Transverse colon (tissue), 4 donors: Measurements from ENCODE around the gene BAZ2B. TPM values are rescaled to one million over a fixed set of nuclear protein-coding genes. Genes with fewer than 3 reads are reported as not detected.

Experiments
- DNase-seq: peaks from one replicate; pipeline ENCODE4 v3.0.0-alpha.2; 2019
- H3K27ac ChIP-seq, 4 donors: fragments of 200-600 bp; sonication (generic); 2 replicates each; pipeline ENCODE4 v1.5.1; 2016 to 2018; ENCODE audit warnings: inconsistent platforms in 4 of 4
- H3K27me3 ChIP-seq: fragments of 200-600 bp; sonication (generic); 2 replicates; pipeline ENCODE4 v1.5.1; 2017; ENCODE audit warnings: inconsistent platforms
- H3K36me3 ChIP-seq, 4 donors: fragments of 200-600 bp; sonication (generic); 2 replicates each; pipeline ENCODE4 v1.5.1; 2017 to 2019; ENCODE audit warnings: inconsistent platforms in 4 of 4
- H3K4me1 ChIP-seq, 4 donors: fragments of 200-600 bp; sonication (generic); 2 replicates each; pipeline ENCODE4 v1.5.1; 2017 to 2020; ENCODE audit warnings: inconsistent platforms in 4 of 4
- H3K4me3 ChIP-seq, 4 donors: fragments of 200-600 bp; sonication (generic); 1 replicate in 1 of 4; 2 replicates in 3 of 4; pipeline versions ENCODE4 v1.5.1 to v1.6.1; 2017 to 2019; ENCODE audit warnings: inconsistent platforms in 4 of 4
- H3K9me3 ChIP-seq, 2 donors: fragments of 200-600 bp; sonication (generic); 2 replicates each; pipeline ENCODE4 v1.5.1; 2017 to 2019; ENCODE audit warnings: inconsistent platforms in 2 of 2
- CTCF ChIP-seq, 5 experiments: fragments of 200-600 bp in 3 of 5; fragments of 450-650 bp in 2 of 5; sonication (generic) in 3 of 5; IDR thresholded peaks; 1 replicate in 2 of 5; 2 replicates in 3 of 5; pipeline ENCODE4 v1.5.1; 2016 to 2017; ENCODE audit warnings: antibody characterized with exemption in 5 of 5, inconsistent platforms in 3 of 5, mild to moderate bottlenecking in 2 of 5, moderate library complexity in 1 of 5
- EP300 ChIP-seq: sonication (generic); formaldehyde crosslinking; IDR thresholded peaks from one replicate; pipeline ENCODE4 v1.6.1; 2017; ENCODE audit warnings: antibody characterized with exemption, low read depth
- POLR2A ChIP-seq: fragments of 450-650 bp; IDR thresholded peaks from one replicate; pipeline ENCODE4 v1.6.1; 2016; ENCODE audit warnings: antibody characterized with exemption, mild to moderate bottlenecking, moderate library complexity
- POLR2AphosphoS5 ChIP-seq, 3 donors: sonication (generic); formaldehyde crosslinking; IDR thresholded peaks; one replicate each; pipeline ENCODE4 v1.6.1; 2016; ENCODE audit warnings: antibody characterized with exemption in 3 of 3
- WGBS, 2 donors: methylation state at CpG; one replicate each; pipeline ENCODE4 v1.1.5; 2018; ENCODE audit warnings: low coverage in 1 of 2; 5-methylcytosine and 5-hydroxymethylcytosine counted together
- in situ Hi-C, 4 donors: fragments of 200-750 bp; cut with MboI; loops; one replicate each; pipeline versions ENCODE4 v1.15.0 to v1.15.1; 2017; ENCODE audit warnings: low sequenced_read_pairs in 3 of 4, low pct_ligation_motif_present in 1 of 4, low pct_unique_long_range_greater_than_20kb in 1 of 4
- intact Hi-C: fragments of 100-400 bp; cut with DNase I; formaldehyde crosslinking; loops from one replicate; pipeline ENCODE4 v1.15.1; 2023; ENCODE audit warnings: low total_unique reads
- total RNA-seq, 4 donors: library from RNA; depleted of rRNA; stranded (reverse); fragments of >200 nt; gene quantifications; one replicate each; pipeline ENCODE4 v1.1.0, GENCODE V29; 2016

Gene BAZ2B
- total RNA-seq, 4 donors from 2014 or later: 42.3 to 104 (median 81.3) TPM

- peaks cover 7 to 23% (median 9%) of the 10 kb centered on the region in 4 donors for H3K4me1 ChIP-seq
- WGBS, 2 donors: 93% methylated on average over 6 of the region's 6 CpGs; no CpG with 5 or more reads in 1 of the 2 donors
- H3K36me3 ChIP-seq: peaks cover 0 to 11% (median 5%) of the 10 kb centered on the region in 4 donors
- intact Hi-C loops (no loop called here), in situ Hi-C loops (no loop called here)
- TF ChIP-seq CTCF (IDR thresholded peaks at IDR 0.05): no peak
- TF ChIP-seq POLR2AphosphoS5 (IDR thresholded peaks at IDR 0.05): no peak
- TF ChIP-seq EP300: no peak
- TF ChIP-seq POLR2A: no peak
- H3K4me3 ChIP-seq: no peak overlapping the region
- DNase-seq: no peak
- H3K27ac ChIP-seq: no peak overlapping the region
- H3K27me3 ChIP-seq: no peaks in the 10 kb centered on the region
- H3K9me3 ChIP-seq: no peaks in the 10 kb centered on the region
Measured at GRCh38 chr2:159283529-159283928, 332.8 kb downstream of the BAZ2B start.

GRCh38 chr2:159281002-159281401 lies 335.3 kb downstream of the BAZ2B start:
- in situ Hi-C loops (no loop called here), intact Hi-C loops (no loop called here)
- peaks cover 0 to 11% (median 5%) of the 10 kb centered on the region in 4 donors for H3K36me3 ChIP-seq
- peaks cover 0 to 13% (median 5%) of the 10 kb centered on the region in 4 donors for H3K4me1 ChIP-seq
- WGBS, 2 donors: 88 to 97% methylated on average over 6 of the region's 6 CpGs
- no peak for DNase-seq
- no peak overlapping the region for H3K27ac ChIP-seq
- H3K9me3 ChIP-seq: no peaks in the 10 kb centered on the region
- H3K27me3 ChIP-seq: no peaks in the 10 kb centered on the region
- H3K4me3 ChIP-seq: no peak overlapping the region
- no peak for TF ChIP-seq POLR2AphosphoS5 (IDR thresholded peaks at IDR 0.05)
- no peak for TF ChIP-seq POLR2A
- no peak for TF ChIP-seq CTCF (IDR thresholded peaks at IDR 0.05)
- no peak for TF ChIP-seq EP300

- Histone ChIP-seq H3K4me3 (no peak overlapping the region), H3K4me1 (peaks cover 0 to under 1% (median 0%) of the 10 kb centered on the region in 4 donors), H3K27me3 (no peaks in the 10 kb centered on the region), H3K36me3 (peaks cover 0 to 15% (median 5%) of the 10 kb centered on the region in 4 donors), H3K27ac (no peak overlapping the region), H3K9me3 (no peaks in the 10 kb centered on the region)
- 87 to 95% methylated on average over 2 of the region's 2 CpGs for WGBS, 2 donors
- no peak for TF ChIP-seq EP300
- TF ChIP-seq POLR2A: no peak
- no peak for TF ChIP-seq CTCF (IDR thresholded peaks at IDR 0.05)
- TF ChIP-seq POLR2AphosphoS5 (IDR thresholded peaks at IDR 0.05): no peak
- DNase-seq: no peak
- intact Hi-C loops: no loop called here
- in situ Hi-C loops: no loop called here
Measured at GRCh38 chr2:159279700-159280099, 336.6 kb downstream of the BAZ2B start.

GRCh38 chr2:159275111-159275510 lies 341.2 kb downstream of the BAZ2B start:
- Histone ChIP-seq H3K27me3 (no peaks in the 10 kb centered on the region), H3K9me3 (no peaks in the 10 kb centered on the region), H3K4me3 (no peak overlapping the region), H3K27ac (no peak overlapping the region), H3K36me3 (peaks cover 0 to 21% (median 5%) of the 10 kb centered on the region in 4 donors), H3K4me1 (no peaks in the 10 kb centered on the region)
- in situ Hi-C loops (no loop called here), intact Hi-C loops (no loop called here)
- WGBS, 2 donors: 97 to 100% methylated on average over 1 of the region's 1 CpG
- no peak for DNase-seq
- TF ChIP-seq POLR2A (no peak), CTCF (IDR thresholded peaks at IDR 0.05) (no peak), POLR2AphosphoS5 (IDR thresholded peaks at IDR 0.05) (no peak), EP300 (no peak)
